Sigmoid colon (tissue), 4 donors: ENCODE measurements around the gene PLEKHG4B.

Source experiments
- EP300 ChIP-seq, 4 donors: sonication (generic); formaldehyde crosslinking; IDR thresholded peaks; one replicate each; pipeline ENCODE4 v1.6.1; 2017; ENCODE audit warnings: antibody characterized with exemption in 4 of 4
- POLR2A ChIP-seq, 2 donors: fragments of 450-650 bp; IDR thresholded peaks; one replicate each; pipeline ENCODE4 v1.6.1; 2016; ENCODE audit warnings: antibody characterized with exemption in 2 of 2, mild to moderate bottlenecking in 2 of 2, moderate library complexity in 2 of 2
- POLR2AphosphoS5 ChIP-seq, 4 donors: sonication (generic); formaldehyde crosslinking; IDR thresholded peaks; one replicate each; pipeline ENCODE4 v1.6.1; 2017; ENCODE audit warnings: antibody characterized with exemption in 4 of 4
- TF ChIP-seq, protein P1 (sequence below), 4 experiments: fragments of 450-650 bp in 3 of 4; fragments of 200-600 bp in 1 of 4; IDR thresholded peaks; one replicate each; pipeline ENCODE4 v1.5.1; 2016 to 2019; ENCODE audit warnings: antibody characterized with exemption in 4 of 4, mild to moderate bottlenecking in 3 of 4, moderate library complexity in 2 of 4

DNA sequence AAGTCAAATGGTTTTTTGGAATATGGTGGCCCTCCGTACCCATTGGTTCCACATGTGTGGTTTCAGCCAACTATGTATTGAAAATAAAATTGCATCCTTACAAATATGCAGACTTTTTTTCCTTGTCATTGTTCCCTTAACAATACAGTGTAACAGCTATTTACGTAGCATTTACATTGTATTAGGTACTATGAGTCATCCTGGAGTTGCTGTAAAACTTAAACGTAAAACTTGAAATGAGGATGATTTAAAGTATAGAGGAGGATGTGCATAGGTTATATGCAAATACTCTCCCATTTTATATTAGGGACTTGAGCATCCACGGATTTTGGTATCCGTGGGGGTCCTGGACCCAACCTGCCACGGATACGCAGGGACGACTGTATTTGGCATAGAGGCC is 142.5 kb downstream of the PLEKHG4B start:
- TF ChIP-seq, protein P1, sequence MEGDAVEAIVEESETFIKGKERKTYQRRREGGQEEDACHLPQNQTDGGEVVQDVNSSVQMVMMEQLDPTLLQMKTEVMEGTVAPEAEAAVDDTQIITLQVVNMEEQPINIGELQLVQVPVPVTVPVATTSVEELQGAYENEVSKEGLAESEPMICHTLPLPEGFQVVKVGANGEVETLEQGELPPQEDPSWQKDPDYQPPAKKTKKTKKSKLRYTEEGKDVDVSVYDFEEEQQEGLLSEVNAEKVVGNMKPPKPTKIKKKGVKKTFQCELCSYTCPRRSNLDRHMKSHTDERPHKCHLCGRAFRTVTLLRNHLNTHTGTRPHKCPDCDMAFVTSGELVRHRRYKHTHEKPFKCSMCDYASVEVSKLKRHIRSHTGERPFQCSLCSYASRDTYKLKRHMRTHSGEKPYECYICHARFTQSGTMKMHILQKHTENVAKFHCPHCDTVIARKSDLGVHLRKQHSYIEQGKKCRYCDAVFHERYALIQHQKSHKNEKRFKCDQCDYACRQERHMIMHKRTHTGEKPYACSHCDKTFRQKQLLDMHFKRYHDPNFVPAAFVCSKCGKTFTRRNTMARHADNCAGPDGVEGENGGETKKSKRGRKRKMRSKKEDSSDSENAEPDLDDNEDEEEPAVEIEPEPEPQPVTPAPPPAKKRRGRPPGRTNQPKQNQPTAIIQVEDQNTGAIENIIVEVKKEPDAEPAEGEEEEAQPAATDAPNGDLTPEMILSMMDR (IDR thresholded peaks at IDR 0.05), result no peak
- TF ChIP-seq EP300 (IDR thresholded peaks at IDR 0.05) (no peak), POLR2A (IDR thresholded peaks at IDR 0.05) (no peak), POLR2AphosphoS5 (IDR thresholded peaks at IDR 0.05) (no peak)
